Panc1 (cell line): ENCODE measurements around the gene USP3. TPM values are rescaled to one million over a fixed set of nuclear protein-coding genes. Genes with fewer than 3 reads are reported as not detected.

Experiments used
- ATAC-seq: fragments of 200-7000 bp; cut with Tn5 transposase; 2 replicates; pipeline ENCODE4 v1.9.1; 2020; ENCODE audit warnings: mild to moderate bottlenecking, moderate library complexity
- Bru-seq: library from RNA; stranded (reverse); fragments of 400-500 nt; gene quantifications from one replicate; lab custom pipeline; 2021; lab: Mats Ljungman, UMichigan
- BruChase-seq, 2 experiments: library from RNA; stranded (reverse); fragments of 400-500 nt; gene quantifications; one replicate each; lab custom pipeline; 2021; lab: Mats Ljungman, UMichigan
- BruUV-seq: library from RNA; stranded (reverse); fragments of 400-500 nt; replicated peaks from 2 replicates; lab custom pipeline; 2021; lab: Mats Ljungman, UMichigan
- CTCF ChIA-PET: fragments of 300-600 bp; sonication (Branson Sonifier 250); formaldehyde crosslinking; loops from one replicate; lab custom pipeline; 2022; ENCODE audit warnings: antibody characterized with exemption; lab: Charles Lee
- POLR2A ChIA-PET: fragments of 300-600 bp; sonication (Branson Sonifier 250); formaldehyde crosslinking; loops from one replicate; lab custom pipeline; 2022; ENCODE audit warnings: antibody characterized with exemption; lab: Charles Lee
- DNase-seq: peaks from one replicate; pipeline ENCODE4 v3.0.0-alpha.2; 2010; ENCODE audit warnings: low read depth, low spot score
- H3K27ac ChIP-seq: 2 replicates; pipeline ENCODE4 v1.5.1; 2011; ENCODE audit warnings: mild to moderate bottlenecking, low read length, inconsistent platforms
- H3K27me3 ChIP-seq: fragments of 200-500 bp; sonication (Bioruptor generic); 2 replicates; pipeline ENCODE4 v1.6.0; 2014; ENCODE audit warnings: low read length, inconsistent platforms; ENCODE audit not compliant: control insufficient read depth, insufficient read depth
- H3K36me3 ChIP-seq: fragments of 200-500 bp; sonication (Bioruptor generic); 2 replicates; pipeline ENCODE4 v1.5.1; 2014; ENCODE audit warnings: inconsistent platforms, mild to moderate bottlenecking, low read length, moderate library complexity; ENCODE audit not compliant: control insufficient read depth, insufficient read depth
- H3K4me1 ChIP-seq: 2 replicates; pipeline ENCODE4 v1.5.1; 2011; ENCODE audit warnings: inconsistent platforms, mild to moderate bottlenecking, low read length, moderate library complexity; ENCODE audit not compliant: control insufficient read depth, insufficient read depth
- H3K4me3 ChIP-seq, 2 experiments: 2 replicates each; pipeline ENCODE4 v1.5.1; 2011 to 2012; ENCODE audit warnings: low read depth in 2 of 2, low read length in 2 of 2, mild to moderate bottlenecking in 2 of 2, inconsistent platforms in 1 of 2, moderate library complexity in 1 of 2
- H3K9me3 ChIP-seq: fragments of 200-500 bp; sonication (Bioruptor generic); 2 replicates; pipeline ENCODE4 v1.5.1; 2014; ENCODE audit warnings: low read depth, mild to moderate bottlenecking, inconsistent platforms, low read length, moderate library complexity; ENCODE audit not compliant: control insufficient read depth, insufficient read depth
- CTCF ChIP-seq: fragments of 450-650 bp; IDR thresholded peaks from 2 replicates; pipeline ENCODE4 v1.5.1; 2017; ENCODE audit warnings: mild to moderate bottlenecking
- POLR2AphosphoS5 ChIP-seq: IDR thresholded peaks from 2 replicates; pipeline ENCODE4 v1.6.1; 2012; ENCODE audit warnings: mild to moderate bottlenecking, low read depth, low read length, moderate library complexity
- SIN3A ChIP-seq: IDR thresholded peaks from 2 replicates; pipeline ENCODE4 v1.6.1; 2012; ENCODE audit warnings: low read depth, mild to moderate bottlenecking, low read length, moderate library complexity, borderline replicate concordance; ENCODE audit not compliant: insufficient read depth
- TCF7L2 ChIP-seq: IDR thresholded peaks from 2 replicates; pipeline ENCODE4 v1.6.1; 2011; ENCODE audit warnings: mild to moderate bottlenecking, low read depth, low read length, inconsistent platforms
- in situ Hi-C: cut with HindIII; loops from 2 replicates; pipeline ENCODE4 v1.10.0; 2016; ENCODE audit warnings: low sequenced_read_pairs, low pct_unique_long_range_greater_than_20kb
- intact Hi-C: fragments of 100-400 bp; cut with micrococcal nuclease; formaldehyde crosslinking; loops from one replicate; pipeline ENCODE4 v1.10.0; 2022; ENCODE audit not compliant: unreplicated experiment
- long read RNA-seq: library from polyadenylated mRNA; unstranded; transcript quantifications from one replicate; pipeline ENCODE4 v2.0.0, GENCODE V29; 2021; ENCODE audit not compliant: unreplicated experiment
- polyA plus RNA-seq: library from polyadenylated mRNA; unstranded; fragments of >200 nt; gene quantifications from one replicate; pipeline ENCODE4 v1.2.1, GENCODE V29; 2012; ENCODE audit warnings: missing spikeins; ENCODE audit not compliant: insufficient read length
- total RNA-seq: library from RNA; stranded (reverse); gene quantifications from one replicate; pipeline ENCODE4 v1.2.1, GENCODE V29; 2021; ENCODE audit not compliant: unreplicated experiment
- TF ChIP-seq, protein P1 (sequence below), 2 experiments: IDR thresholded peaks; 2 replicates each; pipeline ENCODE4 v1.6.1; 2011 to 2012; ENCODE audit warnings: low read depth in 2 of 2, control low read depth in 1 of 2, low read length in 1 of 2, mild to moderate bottlenecking in 1 of 2, moderate library complexity in 1 of 2; ENCODE audit not compliant: insufficient read depth in 1 of 2

The USP3 gene
- total RNA-seq (51.4 TPM), Bru-seq, nascent RNA (percentile 94 among the genes with signal in this experiment), BruChase-seq, experiment 1, labeled RNA remaining after a 2-hour chase (percentile 87 among the genes with signal in this experiment), BruChase-seq, experiment 2, labeled RNA remaining after a 6-hour chase (percentile 85 among the genes with signal in this experiment)
- 28.8 TPM for polyA plus RNA-seq
- long read RNA-seq, full-length matches to known transcripts, result 75 of 104 reads
- long read RNA-seq, partial matches to known transcripts, result 3 of 104 reads
- long read RNA-seq, other reads (novel, unspliced or antisense), result 26 of 104 reads

DNA sequence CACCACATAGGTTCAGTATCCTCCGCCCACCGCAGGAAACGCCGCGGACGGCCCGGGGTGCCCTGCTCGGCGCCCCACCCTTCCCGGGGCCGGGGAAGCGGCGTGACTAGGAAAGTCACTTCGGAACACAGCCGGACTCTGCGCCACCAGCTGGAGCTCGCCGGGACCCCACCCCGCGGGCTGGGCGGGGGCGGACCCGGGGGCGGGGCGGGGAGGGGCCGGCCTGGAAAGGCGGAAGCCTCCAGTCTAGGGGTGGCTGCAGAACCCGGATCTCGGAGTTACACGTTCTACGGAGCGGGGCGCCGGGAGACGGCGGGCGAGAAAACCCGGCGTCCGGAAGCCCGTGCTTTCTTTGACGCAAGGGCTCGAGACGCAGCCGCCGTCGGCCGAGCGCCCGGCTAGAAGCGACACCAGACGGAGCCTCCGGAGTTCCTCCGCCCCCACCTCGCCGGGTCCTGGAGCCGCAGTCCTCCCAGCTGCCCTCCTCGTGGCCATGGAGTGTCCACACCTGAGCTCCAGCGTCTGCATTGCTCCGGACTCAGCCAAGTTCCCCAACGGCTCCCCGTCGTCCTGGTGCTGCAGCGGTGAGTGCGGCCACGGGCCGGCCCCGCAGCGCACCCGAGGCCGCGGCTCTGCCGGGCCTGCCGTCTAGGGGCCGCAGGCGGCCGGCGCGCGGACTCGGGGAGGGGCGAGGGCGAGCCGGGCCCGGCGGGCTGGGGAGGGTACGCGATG lies at the start of gene USP3:
Gene USP3, plus strand, starts transcription at position 347 of the 732 bp plus-strand sequence. Its CDS starts 147 bp downstream, at position 494.
- Histone ChIP-seq H3K36me3 (no peaks in the 10 kb centered on the region; the same call in 1 of the 2 replicates), H3K4me1 (peaks cover 75% of the 10 kb centered on the region), H3K27me3 (no peaks in the 10 kb centered on the region), H3K9me3 (no peaks in the 10 kb centered on the region), H3K4me3 (peak within 1 kb of the TSS; percentile 82 to 85), H3K27ac (peak within 1 kb of the TSS; percentile 100)
- ATAC-seq (peak; percentile 81), DNase-seq (peak; percentile 77)
- BruUV-seq, result no TSS peak
- intact Hi-C loops, result no loop called here
- in situ Hi-C loops, result no loop called here
- ChIA-PET POLR2A (interaction anchor here (0.6 kb wide), 3 partner anchors 21 to 119 kb away, joined by 3 to 6 read pairs (median 4); no protein-coding TSS in a partner anchor), CTCF (interaction anchor here (0.5 to 2.2 kb wide), 2 partner anchors 24 to 38 kb away, joined by 3 to 9 read pairs; no protein-coding TSS in a partner anchor)
- TF ChIP-seq TCF7L2, result peak; percentile 73; the same call in 1 of the 2 replicates
- peak; percentile 82 for TF ChIP-seq POLR2AphosphoS5
- TF ChIP-seq SIN3A, result peak; percentile 72
- TF ChIP-seq, protein P1, sequence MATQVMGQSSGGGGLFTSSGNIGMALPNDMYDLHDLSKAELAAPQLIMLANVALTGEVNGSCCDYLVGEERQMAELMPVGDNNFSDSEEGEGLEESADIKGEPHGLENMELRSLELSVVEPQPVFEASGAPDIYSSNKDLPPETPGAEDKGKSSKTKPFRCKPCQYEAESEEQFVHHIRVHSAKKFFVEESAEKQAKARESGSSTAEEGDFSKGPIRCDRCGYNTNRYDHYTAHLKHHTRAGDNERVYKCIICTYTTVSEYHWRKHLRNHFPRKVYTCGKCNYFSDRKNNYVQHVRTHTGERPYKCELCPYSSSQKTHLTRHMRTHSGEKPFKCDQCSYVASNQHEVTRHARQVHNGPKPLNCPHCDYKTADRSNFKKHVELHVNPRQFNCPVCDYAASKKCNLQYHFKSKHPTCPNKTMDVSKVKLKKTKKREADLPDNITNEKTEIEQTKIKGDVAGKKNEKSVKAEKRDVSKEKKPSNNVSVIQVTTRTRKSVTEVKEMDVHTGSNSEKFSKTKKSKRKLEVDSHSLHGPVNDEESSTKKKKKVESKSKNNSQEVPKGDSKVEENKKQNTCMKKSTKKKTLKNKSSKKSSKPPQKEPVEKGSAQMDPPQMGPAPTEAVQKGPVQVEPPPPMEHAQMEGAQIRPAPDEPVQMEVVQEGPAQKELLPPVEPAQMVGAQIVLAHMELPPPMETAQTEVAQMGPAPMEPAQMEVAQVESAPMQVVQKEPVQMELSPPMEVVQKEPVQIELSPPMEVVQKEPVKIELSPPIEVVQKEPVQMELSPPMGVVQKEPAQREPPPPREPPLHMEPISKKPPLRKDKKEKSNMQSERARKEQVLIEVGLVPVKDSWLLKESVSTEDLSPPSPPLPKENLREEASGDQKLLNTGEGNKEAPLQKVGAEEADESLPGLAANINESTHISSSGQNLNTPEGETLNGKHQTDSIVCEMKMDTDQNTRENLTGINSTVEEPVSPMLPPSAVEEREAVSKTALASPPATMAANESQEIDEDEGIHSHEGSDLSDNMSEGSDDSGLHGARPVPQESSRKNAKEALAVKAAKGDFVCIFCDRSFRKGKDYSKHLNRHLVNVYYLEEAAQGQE (IDR thresholded peaks at IDR 0.05; ENCODE audit: insufficient read depth in 1 of 2, low read depth in 2 of 2, low read length in 1 of 2), result 0 out of 4 replicates have a peak, but pooled peaks of 1 of the 2 experiments have one; percentile 19
- TF ChIP-seq CTCF, result peak; percentile 49

DNA sequence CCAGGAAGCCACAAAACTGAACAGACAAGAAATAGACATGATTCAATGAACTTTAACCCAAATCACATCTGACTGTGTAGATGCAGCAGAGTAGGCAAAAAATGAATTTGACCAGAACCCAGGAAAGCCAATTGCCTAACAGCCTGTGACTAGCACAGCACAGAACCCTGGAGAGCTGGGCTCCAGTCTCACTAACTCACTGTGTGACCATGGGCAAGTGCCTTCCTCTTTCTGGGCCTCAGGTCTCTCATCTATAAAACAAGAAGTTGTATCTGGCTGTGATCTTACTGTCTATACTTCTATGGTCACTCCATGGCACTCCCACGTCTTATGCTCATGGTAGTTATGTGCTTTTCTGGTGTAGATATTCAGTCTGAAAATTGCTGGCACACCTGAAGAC lies 48.1 kb upstream of the USP3 start:
- in situ Hi-C loops (no loop called here), intact Hi-C loops (no loop called here)
- H3K4me1 ChIP-seq, result peaks cover 6% of the 10 kb centered on the region
- H3K27me3 ChIP-seq, result no peaks in the 10 kb centered on the region
- no peak overlapping the region for H3K27ac ChIP-seq
- H3K4me3 ChIP-seq, result no peak overlapping the region
- DNase-seq, result no peak
- no TSS peak for BruUV-seq
- no peaks in the 10 kb centered on the region for H3K9me3 ChIP-seq
- POLR2A ChIA-PET, result no interaction called here
- TF ChIP-seq POLR2AphosphoS5 (no peak), TCF7L2 (no peak), SIN3A (no peak), CTCF (no peak)
- TF ChIP-seq, protein P1 (IDR thresholded peaks at IDR 0.05; ENCODE audit: insufficient read depth in 1 of 2, low read depth in 2 of 2, low read length in 1 of 2), result no peak
- CTCF ChIA-PET, result no interaction called here
- no peak for ATAC-seq
- no peaks in the 10 kb centered on the region for H3K36me3 ChIP-seq
